ENCODE measurements around the gene PRDX2.

DNA sequence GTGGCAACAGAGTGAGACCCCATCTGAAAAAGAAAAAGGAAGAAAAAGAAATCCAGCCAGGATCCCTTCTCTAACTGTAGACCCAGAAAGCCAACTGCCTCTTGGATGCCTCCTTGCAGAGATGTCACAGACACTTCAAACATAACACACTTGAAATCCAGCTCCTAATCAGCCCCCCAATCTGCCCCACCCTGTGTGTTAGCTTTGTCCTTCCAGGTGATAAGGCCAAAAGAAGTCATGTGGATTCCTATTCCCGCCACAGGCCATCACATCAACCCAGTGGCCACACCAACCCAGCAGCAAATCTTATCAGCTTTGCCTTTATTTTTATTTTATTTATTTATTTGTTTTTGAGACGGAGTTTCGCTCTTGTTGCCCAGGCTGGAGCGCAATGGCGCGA, 41.9 kb downstream of the PRDX2 start:
- TF ChIP-seq, protein P1, sequence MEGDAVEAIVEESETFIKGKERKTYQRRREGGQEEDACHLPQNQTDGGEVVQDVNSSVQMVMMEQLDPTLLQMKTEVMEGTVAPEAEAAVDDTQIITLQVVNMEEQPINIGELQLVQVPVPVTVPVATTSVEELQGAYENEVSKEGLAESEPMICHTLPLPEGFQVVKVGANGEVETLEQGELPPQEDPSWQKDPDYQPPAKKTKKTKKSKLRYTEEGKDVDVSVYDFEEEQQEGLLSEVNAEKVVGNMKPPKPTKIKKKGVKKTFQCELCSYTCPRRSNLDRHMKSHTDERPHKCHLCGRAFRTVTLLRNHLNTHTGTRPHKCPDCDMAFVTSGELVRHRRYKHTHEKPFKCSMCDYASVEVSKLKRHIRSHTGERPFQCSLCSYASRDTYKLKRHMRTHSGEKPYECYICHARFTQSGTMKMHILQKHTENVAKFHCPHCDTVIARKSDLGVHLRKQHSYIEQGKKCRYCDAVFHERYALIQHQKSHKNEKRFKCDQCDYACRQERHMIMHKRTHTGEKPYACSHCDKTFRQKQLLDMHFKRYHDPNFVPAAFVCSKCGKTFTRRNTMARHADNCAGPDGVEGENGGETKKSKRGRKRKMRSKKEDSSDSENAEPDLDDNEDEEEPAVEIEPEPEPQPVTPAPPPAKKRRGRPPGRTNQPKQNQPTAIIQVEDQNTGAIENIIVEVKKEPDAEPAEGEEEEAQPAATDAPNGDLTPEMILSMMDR (IDR thresholded peaks at IDR 0.05), result no peak
- no peak for TF ChIP-seq POLR2A (IDR thresholded peaks at IDR 0.05)
